ENCODE measurements around the gene ZBTB7B.

DNA sequence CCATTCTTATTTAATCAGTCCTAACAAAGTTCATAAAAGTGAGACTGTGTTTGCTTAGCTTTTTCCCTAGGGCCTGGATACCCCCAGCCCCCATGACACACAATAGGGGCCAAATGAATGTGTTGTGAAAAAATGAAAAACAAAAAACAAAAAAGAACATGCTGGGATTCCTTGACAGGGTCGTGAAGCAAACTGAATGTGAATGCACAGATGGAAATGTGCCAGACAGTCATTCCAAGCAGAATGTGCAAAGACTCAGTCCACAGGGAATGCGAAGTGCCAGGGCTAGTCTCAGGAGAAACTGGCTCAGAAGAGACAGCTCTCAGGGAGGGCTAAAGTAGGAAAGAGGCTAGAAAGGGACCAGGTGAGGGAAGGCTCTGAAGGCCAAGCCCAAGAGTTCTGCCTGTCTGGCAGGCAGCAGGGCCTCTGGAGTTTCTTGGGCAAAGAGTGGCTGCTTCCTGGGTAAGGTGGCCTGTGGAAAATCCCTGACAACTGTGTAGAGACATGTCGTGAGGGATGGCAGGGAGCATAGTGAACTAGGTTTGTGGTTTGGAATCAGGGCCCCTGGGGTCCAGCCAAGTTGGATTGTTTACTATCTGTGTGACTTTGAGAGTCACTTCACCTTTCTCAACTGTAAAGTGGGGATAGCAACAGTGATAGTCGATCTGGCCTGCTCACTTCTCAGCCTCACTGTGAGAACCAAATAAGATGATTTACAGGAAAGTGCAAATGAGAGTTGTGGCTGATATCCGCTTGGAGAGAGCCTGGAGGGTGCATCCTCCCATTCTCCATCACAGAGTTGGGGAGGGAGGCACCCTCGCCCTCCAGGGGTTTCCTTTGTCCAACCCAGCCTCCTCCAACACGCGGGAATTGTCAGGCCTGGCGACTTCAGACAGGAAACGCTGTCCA, 47.3 kb downstream of the ZBTB7B start:
- TF ChIP-seq CTCF (IDR thresholded peaks at IDR 0.05), result no peak
- no peak for TF ChIP-seq POLR2A (IDR thresholded peaks at IDR 0.05)

Measured in body of pancreas (tissue), 4 donors.